ENCODE results near the gene TEX35. TPM values are rescaled to one million over a fixed set of nuclear protein-coding genes. Genes with fewer than 3 reads are reported as not detected.

Gene TEX35
- total RNA-seq, 5 donors from 2014 or later (not counting 1 experiment from before 2014, with no cell fraction given) = not detected

DNA sequence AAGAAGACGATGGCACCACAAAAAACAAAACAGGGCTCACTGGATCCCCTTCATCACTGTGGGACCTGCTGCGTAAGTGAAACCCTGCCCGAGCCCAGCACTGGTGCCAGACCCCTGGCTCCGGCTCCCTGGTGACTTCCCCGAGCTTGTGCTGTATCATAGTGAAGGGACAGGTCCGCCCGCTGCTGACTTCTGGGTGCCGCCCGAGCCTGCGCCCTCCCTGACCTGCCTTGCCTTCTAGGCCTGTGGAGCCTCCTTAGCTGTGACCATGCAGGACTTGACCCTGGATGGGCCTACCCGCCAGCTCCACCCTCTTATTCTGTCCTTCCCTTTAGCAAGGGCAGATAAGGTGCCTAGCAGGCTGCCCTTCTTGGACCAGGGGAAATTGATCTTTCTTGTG is 7.9 kb downstream of the TEX35 start:
- H3K9me3 Mint-ChIP-seq = no peaks in the 10 kb centered on the region
- peaks cover 0 to 2% of the 10 kb centered on the region in 2 experiments for H3K27me3 ChIP-seq (replicated peaks in 1 of 2; ENCODE audit: control insufficient read depth in 2 of 2, extremely low read depth in 1 of 2, insufficient read depth in 2 of 2, low read length in 1 of 2)
- no peaks in the 10 kb centered on the region for H3K27me3 Mint-ChIP-seq
- no peaks in the 10 kb centered on the region for H3K36me3 Mint-ChIP-seq
- H3K4me1 ChIP-seq (ENCODE audit: control insufficient read depth in 1 of 2, extremely low read depth in 1 of 2, insufficient read depth in 2 of 2, low read length in 2 of 2) = no peaks in the 10 kb centered on the region
- H3K4me1 Mint-ChIP-seq = no peaks in the 10 kb centered on the region
- POLR2A ChIA-PET = no interaction called here
- CTCF ChIA-PET = no interaction called here
- no peak overlapping the region for H3K4me3 ChIP-seq (ENCODE audit: control insufficient read depth in 1 of 2, extremely low read depth in 1 of 2, low read length in 1 of 2)
- H3K4me3 Mint-ChIP-seq = no peak overlapping the region
- H3K27ac ChIP-seq (ENCODE audit: low read length) = no peak overlapping the region
- H3K9me3 ChIP-seq = no peaks in the 10 kb centered on the region
- DNase-seq = no peak
- no peaks in the 10 kb centered on the region for H3K36me3 ChIP-seq (ENCODE audit: control insufficient read depth in 2 of 2, extremely low read depth in 1 of 2, insufficient read depth in 1 of 2, low read length in 1 of 2)
- peak in 1 of 4 experiments; percentile 38 for ATAC-seq (replicated peaks in 1 of 4)
- WGBS (ENCODE audit: insufficient coverage) = 88% methylated on average over 11 of the region's 11 CpGs
- H3K27ac Mint-ChIP-seq = no peak overlapping the region

DNA sequence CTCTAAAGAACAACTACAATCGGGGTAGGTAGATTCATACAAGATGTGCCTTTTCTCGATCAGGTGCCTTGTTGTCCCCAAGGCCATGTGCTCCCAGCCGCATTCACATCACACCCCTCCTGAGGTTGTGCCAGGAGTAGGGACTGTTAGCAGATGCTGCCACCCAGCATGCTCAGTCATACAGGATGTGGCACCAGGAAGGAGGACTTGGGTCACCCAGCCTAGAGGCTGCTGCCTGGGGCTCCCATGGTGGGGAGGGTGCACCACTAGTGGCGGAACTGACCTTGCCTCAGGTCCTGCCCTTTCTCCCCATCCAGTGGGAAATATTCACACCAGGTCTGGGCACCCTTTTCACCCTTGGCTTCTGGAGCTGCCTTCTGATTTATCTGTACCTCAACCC is 8.3 kb downstream of the TEX35 start:
- ATAC-seq (replicated peaks in 1 of 4) (peak in 1 of 4 experiments; percentile 38), DNase-seq (no peak)
- H3K27ac ChIP-seq (ENCODE audit: low read length) = no peak overlapping the region
- H3K9me3 Mint-ChIP-seq = no peaks in the 10 kb centered on the region
- H3K4me1 Mint-ChIP-seq = no peaks in the 10 kb centered on the region
- H3K4me3 ChIP-seq (ENCODE audit: control insufficient read depth in 1 of 2, extremely low read depth in 1 of 2, low read length in 1 of 2) = no peak overlapping the region
- H3K27me3 ChIP-seq (replicated peaks in 1 of 2; ENCODE audit: control insufficient read depth in 2 of 2, extremely low read depth in 1 of 2, insufficient read depth in 2 of 2, low read length in 1 of 2) = peaks cover 0 to 2% of the 10 kb centered on the region in 2 experiments
- H3K9me3 ChIP-seq = no peaks in the 10 kb centered on the region
- no peaks in the 10 kb centered on the region for H3K36me3 ChIP-seq (ENCODE audit: control insufficient read depth in 2 of 2, extremely low read depth in 1 of 2, insufficient read depth in 1 of 2, low read length in 1 of 2)
- ChIA-PET CTCF (no interaction called here), POLR2A (no interaction called here)
- H3K27ac Mint-ChIP-seq = no peak overlapping the region
- H3K4me3 Mint-ChIP-seq = no peak overlapping the region
- WGBS (ENCODE audit: insufficient coverage) = 100% methylated on average over 1 of the region's 4 CpGs
- H3K27me3 Mint-ChIP-seq = no peaks in the 10 kb centered on the region
- no peaks in the 10 kb centered on the region for H3K36me3 Mint-ChIP-seq
- no peaks in the 10 kb centered on the region for H3K4me1 ChIP-seq (ENCODE audit: control insufficient read depth in 1 of 2, extremely low read depth in 1 of 2, insufficient read depth in 2 of 2, low read length in 2 of 2)

DNA sequence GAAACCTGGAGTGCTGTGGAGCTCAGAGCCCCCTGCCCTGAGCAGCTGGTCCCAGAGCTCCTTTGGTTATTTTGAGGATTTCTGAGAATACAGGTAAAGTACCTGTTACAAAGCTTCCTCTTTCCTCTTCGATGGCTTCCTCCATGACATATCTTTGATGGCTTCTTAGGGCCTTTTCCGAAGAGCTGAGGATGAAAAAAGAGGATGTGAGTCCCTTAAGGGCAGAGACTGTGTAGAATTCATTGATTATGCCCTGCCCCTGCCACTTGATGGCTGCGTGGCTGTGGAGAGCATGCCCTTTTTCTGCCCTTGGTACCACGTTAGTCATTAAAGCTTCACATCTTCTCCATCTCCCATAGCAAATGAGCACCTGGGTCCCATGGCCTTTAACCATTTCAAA is 14.2 kb downstream of the TEX35 start:
- no peak overlapping the region for H3K4me3 Mint-ChIP-seq
- ATAC-seq (replicated peaks in 1 of 4) = no peak

DNA sequence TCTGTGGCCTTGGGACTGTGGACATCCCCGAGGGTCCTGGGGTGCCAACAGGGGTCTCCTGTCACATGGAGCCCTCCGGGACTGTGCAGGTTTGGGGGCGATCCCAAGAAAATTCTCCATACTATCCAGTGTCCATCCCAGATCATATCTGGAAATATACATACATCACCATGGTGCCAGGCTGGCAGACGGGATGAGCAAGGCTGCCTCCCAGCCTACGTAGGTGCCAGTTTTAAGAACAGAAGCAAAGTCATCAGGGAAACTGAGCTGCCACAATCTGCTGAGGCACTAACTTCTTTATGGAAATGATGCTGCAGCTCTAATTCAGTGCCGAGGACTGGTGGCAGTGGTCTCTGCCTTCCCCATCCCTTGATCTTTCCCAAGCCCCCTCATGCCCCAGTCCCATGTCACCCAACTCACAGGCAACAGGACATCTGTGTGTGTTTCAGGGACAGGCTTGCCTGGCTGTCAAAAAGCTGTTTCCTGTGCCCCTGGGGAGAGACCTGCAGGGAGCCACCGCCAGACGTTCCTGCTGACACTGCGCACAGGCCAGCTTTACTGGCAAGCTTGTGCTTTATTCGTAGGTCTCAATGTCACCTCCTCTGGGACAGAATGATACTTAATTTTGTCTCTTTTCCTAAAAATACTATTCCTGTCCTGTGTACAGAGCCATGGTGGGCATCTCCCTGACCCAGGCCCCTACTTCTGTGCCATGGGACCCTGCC is 15.5 kb downstream of the TEX35 start:
- H3K4me1 ChIP-seq (ENCODE audit: control insufficient read depth in 1 of 2, extremely low read depth in 1 of 2, insufficient read depth in 2 of 2, low read length in 2 of 2) = peaks cover 0 to 7% of the 10 kb centered on the region in 2 experiments
- ChIA-PET POLR2A (no interaction called here), CTCF (interaction anchor here in 1 of 2 donors (2.0 kb wide), 1 partner anchor 474 kb away, joined by 5 read pairs; no protein-coding TSS in a partner anchor)
- Mint-ChIP-seq H3K27me3 (peaks cover 0 to 2% of the 10 kb centered on the region in 2 donors), H3K9me3 (no peaks in the 10 kb centered on the region), H3K27ac (no peak overlapping the region), H3K36me3 (no peaks in the 10 kb centered on the region), H3K4me3 (no peak overlapping the region), H3K4me1 (peaks cover 0 to 4% (median 3%) of the 10 kb centered on the region in 3 donors)
- DNase-seq = no peak
- WGBS (ENCODE audit: insufficient coverage) = 85% methylated on average over 6 of the region's 10 CpGs
- no peaks in the 10 kb centered on the region for H3K36me3 ChIP-seq (ENCODE audit: control insufficient read depth in 2 of 2, extremely low read depth in 1 of 2, insufficient read depth in 1 of 2, low read length in 1 of 2)
- no peak for ATAC-seq (replicated peaks in 1 of 4)
- H3K27ac ChIP-seq (ENCODE audit: low read length) = no peak overlapping the region
- peaks cover 0 to 2% of the 10 kb centered on the region in 2 experiments for H3K27me3 ChIP-seq (replicated peaks in 1 of 2; ENCODE audit: control insufficient read depth in 2 of 2, extremely low read depth in 1 of 2, insufficient read depth in 2 of 2, low read length in 1 of 2)
- no peak overlapping the region for H3K4me3 ChIP-seq (ENCODE audit: control insufficient read depth in 1 of 2, extremely low read depth in 1 of 2, low read length in 1 of 2)
- H3K9me3 ChIP-seq = no peaks in the 10 kb centered on the region

More for the DNA sequence above, 14.2 kb downstream of the TEX35 start:
- Histone ChIP-seq H3K4me1 (ENCODE audit: control insufficient read depth in 1 of 2, extremely low read depth in 1 of 2, insufficient read depth in 2 of 2, low read length in 2 of 2) (peaks cover 0 to 3% of the 10 kb centered on the region in 2 experiments), H3K27me3 (replicated peaks in 1 of 2; ENCODE audit: control insufficient read depth in 2 of 2, extremely low read depth in 1 of 2, insufficient read depth in 2 of 2, low read length in 1 of 2) (peaks cover 0 to 2% of the 10 kb centered on the region in 2 experiments), H3K36me3 (ENCODE audit: control insufficient read depth in 2 of 2, extremely low read depth in 1 of 2, insufficient read depth in 1 of 2, low read length in 1 of 2) (no peaks in the 10 kb centered on the region), H3K27ac (ENCODE audit: low read length) (no peak overlapping the region), H3K9me3 (no peaks in the 10 kb centered on the region), H3K4me3 (ENCODE audit: control insufficient read depth in 1 of 2, extremely low read depth in 1 of 2, low read length in 1 of 2) (no peak overlapping the region)
- Mint-ChIP-seq H3K27me3 (no peaks in the 10 kb centered on the region), H3K36me3 (no peaks in the 10 kb centered on the region), H3K4me1 (peaks cover 0 to under 1% (median under 1%) of the 10 kb centered on the region in 3 donors), H3K27ac (no peak overlapping the region), H3K9me3 (no peaks in the 10 kb centered on the region)
- 75% methylated on average over 2 of the region's 4 CpGs for WGBS (ENCODE audit: insufficient coverage)
- POLR2A ChIA-PET = no interaction called here
- CTCF ChIA-PET = interaction anchor here (0.6 to 2.0 kb wide), 4 partner anchors 35 to 752 kb away, joined by 3 to 9 read pairs (median 4); no protein-coding TSS in a partner anchor
- no peak for DNase-seq

DNA sequence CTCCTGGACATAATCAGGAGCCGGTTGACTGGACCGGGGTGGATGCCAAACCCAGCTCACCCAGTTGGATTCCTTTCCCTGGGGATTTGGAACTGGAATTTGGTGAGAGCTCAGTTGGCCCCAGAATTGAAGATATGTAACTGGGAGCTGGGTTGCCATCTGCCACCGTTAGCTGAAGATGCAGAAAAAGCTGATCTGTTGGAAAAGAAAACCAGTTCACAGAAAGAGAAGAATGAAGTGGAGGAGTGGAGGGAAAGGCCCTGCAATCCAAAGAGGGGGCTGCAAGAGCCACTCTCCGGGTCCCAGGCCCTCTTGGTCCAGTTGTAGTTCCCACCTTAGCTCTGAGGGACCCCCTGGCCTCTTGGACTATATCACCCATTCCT is 16.0 kb downstream of the TEX35 start:
- whole genome bisulfite sequencing (ENCODE audit: insufficient coverage) = 79% methylated on average over 3 of the region's 4 CpGs
- Mint-ChIP-seq H3K4me3 (no peak overlapping the region), H3K36me3 (no peaks in the 10 kb centered on the region), H3K27ac (no peak overlapping the region), H3K27me3 (peaks cover 0 to 2% of the 10 kb centered on the region in 2 donors), H3K9me3 (no peaks in the 10 kb centered on the region), H3K4me1 (peaks cover 0 to 4% (median 3%) of the 10 kb centered on the region in 3 donors)
- DNase-seq (no peak), ATAC-seq (replicated peaks in 1 of 4) (no peak)
- H3K9me3 ChIP-seq = no peaks in the 10 kb centered on the region
- H3K36me3 ChIP-seq (ENCODE audit: control insufficient read depth in 2 of 2, extremely low read depth in 1 of 2, insufficient read depth in 1 of 2, low read length in 1 of 2) = no peaks in the 10 kb centered on the region
- CTCF ChIA-PET = interaction anchor here in 1 of 2 donors (2.0 kb wide), 1 partner anchor 473 kb away, joined by 5 read pairs; no protein-coding TSS in a partner anchor
- H3K27me3 ChIP-seq (replicated peaks in 1 of 2; ENCODE audit: control insufficient read depth in 2 of 2, extremely low read depth in 1 of 2, insufficient read depth in 2 of 2, low read length in 1 of 2) = peaks cover 0 to 2% of the 10 kb centered on the region in 2 experiments
- H3K4me1 ChIP-seq (ENCODE audit: control insufficient read depth in 1 of 2, extremely low read depth in 1 of 2, insufficient read depth in 2 of 2, low read length in 2 of 2) = peaks cover 0 to 7% of the 10 kb centered on the region in 2 experiments
- no peak overlapping the region for H3K27ac ChIP-seq (ENCODE audit: low read length)
- POLR2A ChIA-PET = no interaction called here
- H3K4me3 ChIP-seq (ENCODE audit: control insufficient read depth in 1 of 2, extremely low read depth in 1 of 2, low read length in 1 of 2) = no peak overlapping the region

DNA sequence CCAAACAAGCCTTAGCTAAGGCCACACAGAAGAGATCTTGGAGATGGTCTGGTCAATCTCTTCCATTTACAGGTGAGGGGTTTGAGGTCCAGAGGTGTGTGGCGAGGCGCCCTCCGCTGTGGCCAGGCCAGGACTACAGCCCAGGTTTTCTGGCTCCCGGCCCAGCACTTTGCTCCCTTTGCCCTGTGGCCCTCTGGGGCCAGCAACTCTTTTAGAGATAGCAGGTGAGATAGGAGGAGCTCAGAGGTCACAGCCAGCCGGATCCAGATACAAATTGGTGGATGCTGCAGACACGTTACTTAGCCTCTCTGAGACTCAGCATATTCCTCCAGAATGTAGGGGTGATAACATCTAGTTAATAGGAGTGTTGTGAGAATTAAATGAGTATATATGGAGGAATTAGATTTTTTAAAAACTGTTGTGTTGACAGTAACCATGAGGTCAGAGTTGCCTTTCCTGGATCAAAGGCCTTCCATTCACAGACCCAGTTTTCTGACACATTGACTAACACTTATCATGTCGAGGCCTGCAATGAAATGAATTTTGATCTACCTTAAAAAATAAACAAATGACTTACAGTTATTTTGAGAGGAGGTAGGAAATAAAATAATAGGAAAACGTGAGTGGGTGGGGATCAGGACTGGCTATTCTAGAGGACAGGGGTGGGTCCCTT is 16.6 kb downstream of the TEX35 start:
- H3K27ac ChIP-seq (ENCODE audit: low read length) = no peak overlapping the region
- POLR2A ChIA-PET = no interaction called here
- H3K9me3 ChIP-seq = no peaks in the 10 kb centered on the region
- no peaks in the 10 kb centered on the region for H3K36me3 ChIP-seq (ENCODE audit: control insufficient read depth in 2 of 2, extremely low read depth in 1 of 2, insufficient read depth in 1 of 2, low read length in 1 of 2)
- peaks cover 0 to 7% of the 10 kb centered on the region in 2 experiments for H3K4me1 ChIP-seq (ENCODE audit: control insufficient read depth in 1 of 2, extremely low read depth in 1 of 2, insufficient read depth in 2 of 2, low read length in 2 of 2)
- 100% methylated on average over 3 of the region's 8 CpGs for WGBS (ENCODE audit: insufficient coverage)
- Mint-ChIP-seq H3K9me3 (no peaks in the 10 kb centered on the region), H3K27ac (no peak overlapping the region), H3K36me3 (no peaks in the 10 kb centered on the region), H3K4me3 (no peak overlapping the region), H3K4me1 (peaks cover 0 to 4% (median 3%) of the 10 kb centered on the region in 3 donors), H3K27me3 (peaks cover 0 to 2% of the 10 kb centered on the region in 2 donors)
- peaks cover 0 to 2% of the 10 kb centered on the region in 2 experiments for H3K27me3 ChIP-seq (replicated peaks in 1 of 2; ENCODE audit: control insufficient read depth in 2 of 2, extremely low read depth in 1 of 2, insufficient read depth in 2 of 2, low read length in 1 of 2)
- CTCF ChIA-PET = interaction anchor here in 1 of 2 donors (2.0 to 4.3 kb wide), 2 partner anchors 473 kb away, joined by 5 to 21 read pairs; no protein-coding TSS in a partner anchor
- DNase-seq (no peak), ATAC-seq (replicated peaks in 1 of 4) (no peak)
- no peak overlapping the region for H3K4me3 ChIP-seq (ENCODE audit: control insufficient read depth in 1 of 2, extremely low read depth in 1 of 2, low read length in 1 of 2)

All from T-cell (primary cell).